ENCODE results near the gene RPRD1A.

RPRD1A gene

GRCh38 chr18:36108196-36108595 lies 40.8 kb upstream of the RPRD1A start:
- POLR2A ChIA-PET = no interaction called here
- no CpG with 5 or more reads among the region's 2 CpGs for WGBS (ENCODE audit: insufficient coverage)

GRCh38 chr18:36107477-36107876 lies 40.1 kb upstream of the RPRD1A start:
- peaks cover 13 to 29% (median 16%) of the 10 kb centered on the region in 4 experiments for H3K36me3 ChIP-seq (ENCODE audit: control insufficient read depth in 4 of 4, insufficient read depth in 4 of 4, low read length in 3 of 4)
- ChIA-PET CTCF (interaction anchor here (0.7 to 3.3 kb wide), 3 partner anchors 12 to 109 kb away, joined by 3 to 14 read pairs (median 3); no protein-coding TSS in a partner anchor), POLR2A (interaction anchor here (1.0 kb wide), 1 partner anchor 16 kb away, joined by 3 read pairs; no protein-coding TSS in a partner anchor)
- H3K27ac ChIP-seq (ENCODE audit: insufficient read depth in 1 of 2, low read depth in 1 of 2, low read length in 2 of 2, poor library complexity in 1 of 2, severe bottlenecking in 2 of 2) = no peak overlapping the region
- no peaks in the 10 kb centered on the region for H3K9me3 ChIP-seq (ENCODE audit: control extremely low read depth in 1 of 5, control insufficient read depth in 4 of 5, insufficient read depth in 2 of 5, low read depth in 1 of 5, low read length in 4 of 5)
- DNase-seq = no peak
- no peak overlapping the region for H3K4me3 ChIP-seq (ENCODE audit: control insufficient read depth in 1 of 7, extremely low read depth in 1 of 7, insufficient read depth in 4 of 7, low read depth in 2 of 7, low read length in 6 of 7)
- no peaks in the 10 kb centered on the region for H3K27me3 ChIP-seq (replicated peaks in 2 of 5; ENCODE audit: control insufficient read depth in 4 of 5, insufficient read depth in 5 of 5, low read length in 4 of 5)
- H3K4me1 ChIP-seq (ENCODE audit: control extremely low read depth in 1 of 4, control insufficient read depth in 4 of 4, insufficient read depth in 4 of 4, low read length in 3 of 4) = no peaks in the 10 kb centered on the region

More at GRCh38 chr18:36108196-36108595, 40.8 kb upstream of the RPRD1A start:
- H3K4me3 ChIP-seq (ENCODE audit: control insufficient read depth in 1 of 7, extremely low read depth in 1 of 7, insufficient read depth in 4 of 7, low read depth in 2 of 7, low read length in 6 of 7) = no peak overlapping the region
- DNase-seq = no peak
- H3K27me3 ChIP-seq (replicated peaks in 2 of 5; ENCODE audit: control insufficient read depth in 4 of 5, insufficient read depth in 5 of 5, low read length in 4 of 5) = no peaks in the 10 kb centered on the region
- H3K4me1 ChIP-seq (ENCODE audit: control extremely low read depth in 1 of 4, control insufficient read depth in 4 of 4, insufficient read depth in 4 of 4, low read length in 3 of 4) = no peaks in the 10 kb centered on the region
- H3K36me3 ChIP-seq (ENCODE audit: control insufficient read depth in 4 of 4, insufficient read depth in 4 of 4, low read length in 3 of 4) = peaks cover 13 to 35% (median 17%) of the 10 kb centered on the region in 4 experiments
- H3K9me3 ChIP-seq (ENCODE audit: control extremely low read depth in 1 of 5, control insufficient read depth in 4 of 5, insufficient read depth in 2 of 5, low read depth in 1 of 5, low read length in 4 of 5) = no peaks in the 10 kb centered on the region
- CTCF ChIA-PET = interaction anchor here (0.7 to 3.3 kb wide), 3 partner anchors 13 to 110 kb away, joined by 3 to 14 read pairs (median 3); no protein-coding TSS in a partner anchor
- H3K27ac ChIP-seq (ENCODE audit: insufficient read depth in 1 of 2, low read depth in 1 of 2, low read length in 2 of 2, poor library complexity in 1 of 2, severe bottlenecking in 2 of 2) = no peak overlapping the region

GRCh38 chr18:36104749-36105148 lies 37.4 kb upstream of the RPRD1A start:
- no peak for DNase-seq
- 100% methylated on average over 2 of the region's 2 CpGs for WGBS (ENCODE audit: insufficient coverage)

GRCh38 chr18:36101943-36102342 lies 34.6 kb upstream of the RPRD1A start:
- H3K36me3 ChIP-seq (ENCODE audit: control insufficient read depth in 4 of 4, insufficient read depth in 4 of 4, low read length in 3 of 4) = no peaks in the 10 kb centered on the region
- no peaks in the 10 kb centered on the region for H3K4me1 ChIP-seq (ENCODE audit: control extremely low read depth in 1 of 4, control insufficient read depth in 4 of 4, insufficient read depth in 4 of 4, low read length in 3 of 4)
- ChIA-PET CTCF (interaction anchor here (1.1 to 1.6 kb wide), 3 partner anchors 16 to 84 kb away, joined by 3 to 5 read pairs (median 4); partner anchors contain the start of gene ELP2), POLR2A (no interaction called here)
- H3K4me3 ChIP-seq (ENCODE audit: control insufficient read depth in 1 of 7, extremely low read depth in 1 of 7, insufficient read depth in 4 of 7, low read depth in 2 of 7, low read length in 6 of 7) = no peak overlapping the region
- 97% methylated on average over 5 of the region's 7 CpGs for WGBS (ENCODE audit: insufficient coverage)
- H3K27ac ChIP-seq (ENCODE audit: insufficient read depth in 1 of 2, low read depth in 1 of 2, low read length in 2 of 2, poor library complexity in 1 of 2, severe bottlenecking in 2 of 2) = no peak overlapping the region
- DNase-seq = no peak
- H3K9me3 ChIP-seq (ENCODE audit: control extremely low read depth in 1 of 5, control insufficient read depth in 4 of 5, insufficient read depth in 2 of 5, low read depth in 1 of 5, low read length in 4 of 5) = peaks cover 0 to 8% (median 5%) of the 10 kb centered on the region in 5 experiments
- no peaks in the 10 kb centered on the region for H3K27me3 ChIP-seq (replicated peaks in 2 of 5; ENCODE audit: control insufficient read depth in 4 of 5, insufficient read depth in 5 of 5, low read length in 4 of 5)

More at GRCh38 chr18:36104749-36105148, 37.4 kb upstream of the RPRD1A start:
- Histone ChIP-seq H3K27me3 (replicated peaks in 2 of 5; ENCODE audit: control insufficient read depth in 4 of 5, insufficient read depth in 5 of 5, low read length in 4 of 5) (no peaks in the 10 kb centered on the region), H3K9me3 (ENCODE audit: control extremely low read depth in 1 of 5, control insufficient read depth in 4 of 5, insufficient read depth in 2 of 5, low read depth in 1 of 5, low read length in 4 of 5) (peaks cover 0 to 8% (median 5%) of the 10 kb centered on the region in 5 experiments), H3K36me3 (ENCODE audit: control insufficient read depth in 4 of 4, insufficient read depth in 4 of 4, low read length in 3 of 4) (peaks cover 3 to 11% (median 4%) of the 10 kb centered on the region in 4 experiments), H3K4me1 (ENCODE audit: control extremely low read depth in 1 of 4, control insufficient read depth in 4 of 4, insufficient read depth in 4 of 4, low read length in 3 of 4) (no peaks in the 10 kb centered on the region), H3K4me3 (ENCODE audit: control insufficient read depth in 1 of 7, extremely low read depth in 1 of 7, insufficient read depth in 4 of 7, low read depth in 2 of 7, low read length in 6 of 7) (no peak overlapping the region), H3K27ac (ENCODE audit: insufficient read depth in 1 of 2, low read depth in 1 of 2, low read length in 2 of 2, poor library complexity in 1 of 2, severe bottlenecking in 2 of 2) (no peak overlapping the region)
- ChIA-PET CTCF (interaction anchor here (3.3 kb wide), 1 partner anchor 10 kb away, joined by 14 read pairs; no protein-coding TSS in a partner anchor), POLR2A (no interaction called here)

GRCh38 chr18:36099311-36099710 lies 32.0 kb upstream of the RPRD1A start:
- Histone ChIP-seq H3K27me3 (replicated peaks in 2 of 5; ENCODE audit: control insufficient read depth in 4 of 5, insufficient read depth in 5 of 5, low read length in 4 of 5) (no peaks in the 10 kb centered on the region), H3K27ac (ENCODE audit: insufficient read depth in 1 of 2, low read depth in 1 of 2, low read length in 2 of 2, poor library complexity in 1 of 2, severe bottlenecking in 2 of 2) (no peak overlapping the region), H3K9me3 (ENCODE audit: control extremely low read depth in 1 of 5, control insufficient read depth in 4 of 5, insufficient read depth in 2 of 5, low read depth in 1 of 5, low read length in 4 of 5) (peaks cover 0 to 8% (median 5%) of the 10 kb centered on the region in 5 experiments), H3K4me1 (ENCODE audit: control extremely low read depth in 1 of 4, control insufficient read depth in 4 of 4, insufficient read depth in 4 of 4, low read length in 3 of 4) (no peaks in the 10 kb centered on the region), H3K4me3 (ENCODE audit: control insufficient read depth in 1 of 7, extremely low read depth in 1 of 7, insufficient read depth in 4 of 7, low read depth in 2 of 7, low read length in 6 of 7) (no peak overlapping the region), H3K36me3 (ENCODE audit: control insufficient read depth in 4 of 4, insufficient read depth in 4 of 4, low read length in 3 of 4) (no peaks in the 10 kb centered on the region)
- ChIA-PET CTCF (interaction anchor here (1.3 to 3.7 kb wide), 3 partner anchors 14 to 186 kb away, joined by 3 to 34 read pairs (median 4); no protein-coding TSS in a partner anchor), POLR2A (interaction anchor here (0.8 kb wide), 1 partner anchor 14 kb away, joined by 3 read pairs; no protein-coding TSS in a partner anchor)
- DNase-seq = no peak

- no peaks in the 10 kb centered on the region for H3K27me3 ChIP-seq (replicated peaks in 2 of 5; ENCODE audit: control insufficient read depth in 4 of 5, insufficient read depth in 5 of 5, low read length in 4 of 5)
- POLR2A ChIA-PET = no interaction called here
- peaks cover 0 to 14% (median 8%) of the 10 kb centered on the region in 4 experiments for H3K4me1 ChIP-seq (ENCODE audit: control extremely low read depth in 1 of 4, control insufficient read depth in 4 of 4, insufficient read depth in 4 of 4, low read length in 3 of 4)
- no peaks in the 10 kb centered on the region for H3K36me3 ChIP-seq (ENCODE audit: control insufficient read depth in 4 of 4, insufficient read depth in 4 of 4, low read length in 3 of 4)
- no peak overlapping the region for H3K4me3 ChIP-seq (ENCODE audit: control insufficient read depth in 1 of 7, extremely low read depth in 1 of 7, insufficient read depth in 4 of 7, low read depth in 2 of 7, low read length in 6 of 7)
- no peak for DNase-seq
- peaks cover 0 to 6% (median 4%) of the 10 kb centered on the region in 5 experiments for H3K9me3 ChIP-seq (ENCODE audit: control extremely low read depth in 1 of 5, control insufficient read depth in 4 of 5, insufficient read depth in 2 of 5, low read depth in 1 of 5, low read length in 4 of 5)
- CTCF ChIA-PET = interaction anchor here (1.4 to 3.7 kb wide), 3 partner anchors 8 to 188 kb away, joined by 3 to 34 read pairs (median 4); no protein-coding TSS in a partner anchor
- H3K27ac ChIP-seq (ENCODE audit: insufficient read depth in 1 of 2, low read depth in 1 of 2, low read length in 2 of 2, poor library complexity in 1 of 2, severe bottlenecking in 2 of 2) = no peak overlapping the region
Measured at GRCh38 chr18:36096955-36097354, 29.6 kb upstream of the RPRD1A start.

GRCh38 chr18:36095936-36096519 lies 28.7 kb upstream of the RPRD1A start:
- DNase-seq = peak; percentile 72 to 86 (median 82)
- POLR2A ChIA-PET = no interaction called here
- CTCF ChIA-PET = interaction anchor here (0.6 to 3.9 kb wide), 17 partner anchors 10 to 477 kb away, joined by 3 to 38 read pairs (median 3); no protein-coding TSS in a partner anchor
- WGBS (ENCODE audit: insufficient coverage) = 100% methylated on average over 1 of the region's 1 CpG
- Histone ChIP-seq H3K27me3 (replicated peaks in 2 of 5; ENCODE audit: control insufficient read depth in 4 of 5, insufficient read depth in 5 of 5, low read length in 4 of 5) (no peaks in the 10 kb centered on the region), H3K4me1 (ENCODE audit: control extremely low read depth in 1 of 4, control insufficient read depth in 4 of 4, insufficient read depth in 4 of 4, low read length in 3 of 4) (peaks cover 0 to 14% (median 8%) of the 10 kb centered on the region in 4 experiments), H3K9me3 (ENCODE audit: control extremely low read depth in 1 of 5, control insufficient read depth in 4 of 5, insufficient read depth in 2 of 5, low read depth in 1 of 5, low read length in 4 of 5) (no peaks in the 10 kb centered on the region), H3K4me3 (ENCODE audit: control insufficient read depth in 1 of 7, extremely low read depth in 1 of 7, insufficient read depth in 4 of 7, low read depth in 2 of 7, low read length in 6 of 7) (no peak overlapping the region), H3K36me3 (ENCODE audit: control insufficient read depth in 4 of 4, insufficient read depth in 4 of 4, low read length in 3 of 4) (no peaks in the 10 kb centered on the region), H3K27ac (ENCODE audit: insufficient read depth in 1 of 2, low read depth in 1 of 2, low read length in 2 of 2, poor library complexity in 1 of 2, severe bottlenecking in 2 of 2) (no peak overlapping the region)
